ENCODE results near the gene DENND5B.
"Not testable (repeated sequence)": the region's sequence is repeated elsewhere in the genome, so short reads cannot be mapped to it uniquely, and the experiment has no call there.

The DENND5B gene

DNA sequence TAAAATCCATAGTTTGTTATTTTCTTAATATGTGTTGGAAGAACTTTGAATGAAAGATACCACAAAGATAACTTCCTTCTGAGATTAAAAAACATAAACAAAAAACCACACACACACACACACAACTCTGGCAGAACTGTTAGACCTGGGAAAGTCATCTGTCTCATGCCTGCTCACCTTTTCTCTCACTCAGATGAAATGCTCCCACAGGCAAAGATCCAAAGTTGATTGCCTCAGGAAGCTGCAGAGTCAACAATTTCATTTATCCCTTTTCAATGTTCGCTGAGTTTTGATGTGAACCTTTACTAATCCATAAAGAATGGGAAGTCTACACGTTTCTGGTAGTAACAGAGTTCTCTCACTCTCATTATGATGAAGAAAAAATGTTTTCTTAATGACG, 112.0 kb downstream of the DENND5B start:
- FAIRE-seq (no peak), DNase-seq (ENCODE audit: extremely low spot score, insufficient read length, low read depth) (no peak)

DNA sequence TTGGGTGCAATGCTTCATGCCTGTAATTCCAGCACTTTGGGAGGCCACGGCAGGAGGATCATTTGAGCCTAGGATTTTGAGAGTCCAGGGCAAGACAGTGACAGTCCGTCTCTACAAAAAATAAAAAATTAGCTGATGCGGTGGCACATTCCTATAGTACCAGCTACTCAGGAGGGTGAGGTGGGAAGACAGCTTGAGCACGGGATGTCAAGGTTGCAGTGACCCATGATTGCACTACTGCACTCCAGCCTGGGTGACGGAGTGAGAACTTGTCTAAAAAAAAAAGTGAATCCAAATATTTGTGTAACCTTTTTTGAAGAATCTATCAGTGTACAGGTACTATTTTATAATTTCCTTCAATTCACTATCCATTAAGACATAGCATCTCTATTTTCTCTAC, 112.5 kb downstream of the DENND5B start:
- no peak for FAIRE-seq
- DNase-seq (ENCODE audit: extremely low spot score, insufficient read length, low read depth): no peak

DNA sequence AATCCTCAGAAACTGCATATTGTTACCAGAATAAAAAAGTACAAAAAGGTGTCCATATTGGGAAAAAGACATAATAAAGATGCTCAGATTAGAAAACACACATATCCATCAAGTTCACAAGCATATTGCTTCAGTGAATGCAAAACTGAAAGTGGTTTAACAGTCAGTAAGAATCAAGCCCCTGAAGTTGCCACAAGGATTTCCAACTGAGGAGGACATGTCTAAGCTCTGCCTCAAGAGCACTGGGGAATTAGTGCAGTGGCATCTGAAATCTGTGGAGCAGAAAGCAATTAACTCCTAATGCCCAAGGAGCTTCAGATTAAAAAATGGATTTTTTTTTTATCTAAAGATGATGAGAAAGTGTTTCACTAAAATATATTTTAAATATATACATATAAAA, 113.2 kb downstream of the DENND5B start:
- peak; percentile 74 for FAIRE-seq
- DNase-seq (ENCODE audit: extremely low spot score, insufficient read length, low read depth): no peak

DNA sequence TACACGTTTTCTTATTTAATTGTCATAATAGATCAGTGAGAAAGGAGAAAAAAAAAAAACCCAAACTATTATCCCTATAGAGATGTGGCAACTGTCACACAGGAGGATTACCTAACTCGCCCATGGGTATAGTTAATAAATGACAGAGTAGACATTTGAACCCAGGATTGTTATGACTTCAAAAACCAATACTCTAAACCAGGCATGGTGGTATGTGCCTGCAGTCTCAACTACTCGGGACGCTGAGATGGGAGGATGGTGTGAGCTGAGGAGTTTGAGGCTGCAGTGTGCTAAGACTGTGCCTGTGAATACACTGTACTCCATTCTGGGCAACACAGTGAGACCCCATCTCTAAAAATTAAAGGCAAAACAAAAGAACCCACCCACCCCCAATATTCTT, 114.5 kb downstream of the DENND5B start:
- DNase-seq (ENCODE audit: extremely low spot score, insufficient read length, low read depth) (no peak), FAIRE-seq (peak; percentile 15)

DNA sequence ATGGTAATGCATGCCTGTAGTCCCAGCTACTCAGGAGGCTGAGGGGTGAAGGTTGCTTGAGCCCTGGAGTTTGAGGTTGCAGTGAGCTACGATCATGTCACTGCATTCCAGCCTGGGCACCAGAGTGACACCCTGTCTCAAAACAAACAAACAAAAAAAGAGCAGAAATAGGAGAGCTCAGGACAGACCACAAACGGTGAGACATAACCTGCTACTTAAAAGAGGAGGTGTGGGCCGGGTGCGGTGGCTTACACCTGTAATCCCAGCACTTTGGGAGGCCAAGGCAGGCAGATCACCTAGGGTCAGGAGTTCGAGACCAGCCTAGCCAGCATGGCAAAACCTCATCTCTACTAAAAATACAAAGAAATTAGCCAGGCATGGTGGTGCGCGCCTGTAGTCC, 115.3 kb downstream of the DENND5B start:
- not testable (repeated sequence) for FAIRE-seq; DNase-seq (ENCODE audit: extremely low spot score, insufficient read length, low read depth)

DNA sequence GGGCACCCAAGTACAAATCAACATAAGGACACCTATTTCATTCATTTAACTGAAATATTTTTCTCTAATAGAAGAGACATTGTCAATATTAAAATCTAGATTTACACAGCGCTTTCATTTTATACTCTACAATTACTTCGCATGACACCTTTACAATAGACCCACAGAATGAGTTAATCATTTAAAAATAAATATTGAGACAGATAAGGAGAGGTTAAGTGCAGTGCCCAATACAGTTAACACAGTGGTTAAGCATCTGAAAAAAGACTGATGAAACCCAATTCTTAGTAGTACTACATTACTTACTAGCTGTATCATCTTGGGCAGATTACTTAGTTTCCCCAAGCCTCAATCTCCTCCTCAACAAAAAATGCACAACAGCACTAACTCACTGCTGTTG, 116.2 kb downstream of the DENND5B start:
- DNase-seq (ENCODE audit: extremely low spot score, insufficient read length, low read depth): no peak
- no peak for FAIRE-seq

DNA sequence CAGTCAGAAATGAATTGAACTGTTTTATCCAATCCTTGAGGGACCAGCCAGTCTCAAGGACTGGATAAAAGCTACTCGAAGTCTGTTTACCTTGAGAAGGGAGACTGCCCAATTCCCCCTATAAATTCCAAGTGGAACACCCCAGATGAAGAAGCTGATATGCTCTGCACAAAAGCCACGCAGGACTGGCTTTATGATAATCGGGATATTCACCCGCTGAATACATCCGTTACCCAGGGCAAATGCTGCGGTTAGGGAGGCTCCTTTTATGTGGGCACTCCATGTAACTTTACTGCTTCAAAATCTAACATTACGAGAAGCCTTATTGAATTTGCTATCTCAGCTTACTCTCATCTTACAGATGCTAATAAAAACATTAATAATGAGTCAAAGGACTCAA, 119.1 kb downstream of the DENND5B start:
- FAIRE-seq (no peak), DNase-seq (ENCODE audit: extremely low spot score, insufficient read length, low read depth) (no peak)

DNA sequence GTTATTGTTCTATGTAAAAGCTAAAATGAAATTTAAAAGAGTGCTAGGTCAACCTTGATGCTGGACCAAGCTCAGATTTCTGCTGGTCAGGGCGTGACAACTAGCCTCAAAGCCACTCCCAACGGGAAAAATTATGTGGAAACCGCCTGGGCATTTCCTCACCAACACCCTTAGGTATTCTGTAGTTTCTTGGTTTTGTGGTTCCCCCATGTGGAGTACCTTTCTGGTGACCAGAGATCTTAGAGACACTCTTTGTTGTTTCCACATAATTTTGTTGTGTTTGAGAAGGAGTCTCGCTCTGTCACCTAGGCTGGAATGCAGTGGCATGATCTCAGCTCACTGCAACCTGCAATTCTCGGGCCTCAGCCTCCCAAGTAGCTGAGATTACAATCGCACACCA, 119.9 kb downstream of the DENND5B start:
- DNase-seq (ENCODE audit: extremely low spot score, insufficient read length, low read depth) (no peak), FAIRE-seq (no peak)

GRCh38 chr12:31470459-31470858, 120.5 kb downstream of the DENND5B start:
- FAIRE-seq (no peak), DNase-seq (ENCODE audit: extremely low spot score, insufficient read length, low read depth) (no peak)

DNA sequence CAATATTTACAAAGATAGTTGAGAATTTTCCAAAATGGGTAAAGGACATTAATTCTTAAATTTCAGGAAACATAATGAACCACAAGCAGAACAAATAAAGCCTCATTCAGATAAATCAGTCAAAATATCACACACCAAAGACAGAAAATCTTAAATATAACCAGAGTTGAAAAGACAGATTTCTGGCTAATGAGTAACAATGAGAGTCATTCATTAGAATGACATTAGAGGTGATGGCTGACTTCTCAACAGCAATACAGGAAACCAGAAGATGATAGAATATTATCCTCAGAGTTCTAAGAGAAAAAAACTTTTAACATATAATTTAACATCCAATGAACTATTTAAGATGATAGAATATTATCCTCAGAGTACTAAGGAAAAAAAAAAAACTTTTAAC, 124.2 kb downstream of the DENND5B start:
- FAIRE-seq: no peak
- DNase-seq (ENCODE audit: extremely low spot score, insufficient read length, low read depth): no peak

GRCh38 chr12:31465002-31465401, 125.9 kb downstream of the DENND5B start:
- FAIRE-seq (no peak), DNase-seq (ENCODE audit: extremely low spot score, insufficient read length, low read depth) (no peak)

DNA sequence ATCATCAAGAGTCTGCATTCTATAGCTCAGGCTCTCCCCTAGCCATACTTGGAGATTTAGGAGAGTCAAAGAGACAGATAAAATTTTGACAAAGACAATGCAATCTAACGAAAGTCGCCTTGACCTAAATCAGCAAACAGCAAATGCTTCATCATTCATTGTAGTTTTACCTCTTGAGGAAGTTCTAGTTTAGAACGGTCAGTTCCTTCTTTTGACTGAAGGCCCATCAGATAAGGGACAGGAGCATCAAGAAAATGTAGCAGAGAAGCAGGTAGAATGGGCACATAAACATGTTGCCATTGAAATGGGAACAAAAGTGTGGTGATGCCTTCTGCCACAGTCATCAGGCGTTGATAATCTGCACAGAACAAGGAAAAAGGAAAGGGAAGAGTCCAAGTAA, 130.9 kb downstream of the DENND5B start:
- no peak for DNase-seq (ENCODE audit: extremely low spot score, insufficient read length, low read depth)
- no peak for FAIRE-seq

DNA sequence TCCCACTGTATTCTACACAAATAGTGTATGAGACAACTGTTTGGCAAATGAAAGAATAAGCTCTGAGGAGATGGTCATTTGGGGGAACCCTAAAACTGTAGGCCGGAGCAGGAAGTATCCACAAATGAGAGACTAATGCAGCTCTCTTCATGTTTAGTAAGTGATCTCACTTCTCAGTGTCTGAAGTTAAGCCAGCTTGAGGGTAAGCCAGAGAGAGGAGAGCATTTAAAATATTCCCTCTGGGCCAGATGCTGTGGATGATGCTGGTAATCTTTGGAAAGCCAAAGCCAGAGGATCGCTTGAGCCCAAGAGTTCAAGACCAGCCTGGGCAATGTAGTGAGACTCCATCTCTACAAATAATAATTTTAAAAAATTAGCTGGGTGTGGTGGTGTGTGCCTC, 134.4 kb downstream of the DENND5B start:
- DNase-seq (ENCODE audit: extremely low spot score, insufficient read length, low read depth) (no peak), FAIRE-seq (no peak)

DNA sequence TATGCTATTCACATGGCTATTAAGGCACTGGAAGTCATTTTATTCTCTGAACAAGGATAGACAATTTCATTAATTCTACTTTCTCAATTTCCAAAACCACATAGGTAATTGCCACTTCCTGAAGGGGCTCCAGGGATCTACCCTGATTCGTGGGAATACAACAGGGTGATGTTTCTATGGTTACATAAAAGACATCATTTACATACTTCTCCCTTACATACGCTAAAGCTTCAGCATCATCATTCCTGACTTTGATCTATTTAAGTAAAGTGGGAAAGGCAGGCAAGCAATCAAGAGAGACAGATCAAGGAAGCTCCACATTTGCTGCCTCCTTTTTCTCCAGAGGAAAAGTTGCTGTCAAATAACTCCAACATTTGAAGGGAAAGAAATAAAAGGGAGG, 146.2 kb downstream of the DENND5B start:
- FAIRE-seq: no peak
- no peak for DNase-seq (ENCODE audit: extremely low spot score, insufficient read length, low read depth)

DNA sequence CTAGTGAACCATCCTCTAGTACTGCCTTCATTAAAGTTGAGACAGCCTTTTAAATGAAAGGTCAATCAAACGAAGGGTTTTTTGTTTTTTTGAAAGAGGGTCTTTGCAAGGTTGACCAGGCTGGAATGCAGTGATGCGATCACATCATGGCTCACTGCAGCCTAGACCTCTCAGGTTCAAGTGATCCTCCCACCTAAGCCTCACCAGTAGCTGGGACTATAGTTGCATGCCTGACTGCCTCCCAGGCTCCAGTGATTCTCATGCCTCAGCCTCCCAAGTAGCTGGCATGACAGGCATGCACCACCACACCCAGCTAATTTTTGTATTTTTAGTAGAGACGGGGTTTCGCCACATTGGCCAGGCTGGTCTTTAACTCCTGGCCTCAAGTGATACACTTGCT, 150.3 kb downstream of the DENND5B start:
- FAIRE-seq: no peak
- DNase-seq (ENCODE audit: extremely low spot score, insufficient read length, low read depth): no peak

DNA sequence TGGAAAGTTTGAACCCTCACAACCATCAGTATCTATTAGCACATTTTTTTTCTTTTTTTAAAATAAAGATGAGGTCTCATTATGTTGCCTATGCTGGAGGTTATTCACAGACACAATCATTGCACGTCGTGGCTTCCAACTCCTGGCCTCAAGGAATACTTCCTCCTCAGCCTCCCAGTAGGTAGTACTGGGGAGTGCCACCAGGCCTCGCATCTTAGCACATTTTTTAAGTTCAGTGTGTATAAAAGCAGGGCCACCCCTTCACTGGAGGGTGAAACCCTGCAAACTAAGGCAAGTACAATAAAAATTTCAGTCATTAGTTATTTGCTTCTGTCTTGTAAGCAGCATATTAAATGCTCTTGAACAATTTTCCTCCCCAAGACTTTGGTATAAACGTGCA, 150.8 kb downstream of the DENND5B start:
- FAIRE-seq: no peak
- DNase-seq (ENCODE audit: extremely low spot score, insufficient read length, low read depth): no peak

DNA sequence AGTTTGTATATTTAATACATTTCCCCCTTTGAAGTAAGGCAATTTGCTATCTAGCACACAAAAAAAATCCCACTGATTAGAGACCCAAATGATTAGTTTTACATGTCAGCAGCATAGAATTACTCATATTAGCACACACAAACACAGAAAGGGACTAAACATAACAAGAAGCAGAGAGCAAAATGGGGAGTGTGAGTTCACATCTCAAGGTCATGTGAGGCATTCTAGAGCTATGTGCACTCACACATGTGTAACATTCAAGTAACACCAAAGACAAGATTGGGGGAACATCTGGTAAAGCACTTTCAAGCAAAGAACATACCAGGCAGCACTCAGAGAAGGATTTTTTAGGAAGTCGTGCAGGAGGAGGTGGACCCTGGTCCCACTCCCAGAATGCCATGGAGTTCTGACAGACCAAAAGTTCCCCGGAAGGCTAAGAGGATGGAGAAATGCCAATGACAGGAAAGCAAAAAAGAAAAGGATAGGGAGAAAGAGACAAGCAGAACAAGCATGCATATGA, 159.2 kb downstream of the DENND5B start:
- FAIRE-seq: no peak
- DNase-seq (ENCODE audit: extremely low spot score, insufficient read length, low read depth): no peak

DNA sequence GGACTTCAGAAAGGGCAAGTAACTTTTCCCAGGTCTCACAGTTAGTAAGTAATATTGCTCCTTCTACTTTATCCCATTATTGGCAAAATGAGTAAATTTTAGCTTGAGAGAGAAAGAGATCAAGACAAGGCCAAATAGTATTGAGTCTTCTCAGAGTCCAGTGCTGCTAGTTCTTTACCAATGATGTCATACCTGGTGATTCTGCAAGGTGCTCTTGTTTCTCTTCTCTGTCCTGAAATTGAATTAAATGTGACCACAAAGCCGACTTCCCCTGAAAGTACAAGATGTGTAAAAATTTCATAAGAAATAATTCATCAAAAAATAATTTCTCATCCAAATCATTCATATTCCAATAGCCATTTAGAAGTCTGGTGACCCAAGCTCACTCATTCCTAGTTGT, 167.5 kb downstream of the DENND5B start:
- no peak for DNase-seq (ENCODE audit: extremely low spot score, insufficient read length, low read depth)
- FAIRE-seq: no peak

DNA sequence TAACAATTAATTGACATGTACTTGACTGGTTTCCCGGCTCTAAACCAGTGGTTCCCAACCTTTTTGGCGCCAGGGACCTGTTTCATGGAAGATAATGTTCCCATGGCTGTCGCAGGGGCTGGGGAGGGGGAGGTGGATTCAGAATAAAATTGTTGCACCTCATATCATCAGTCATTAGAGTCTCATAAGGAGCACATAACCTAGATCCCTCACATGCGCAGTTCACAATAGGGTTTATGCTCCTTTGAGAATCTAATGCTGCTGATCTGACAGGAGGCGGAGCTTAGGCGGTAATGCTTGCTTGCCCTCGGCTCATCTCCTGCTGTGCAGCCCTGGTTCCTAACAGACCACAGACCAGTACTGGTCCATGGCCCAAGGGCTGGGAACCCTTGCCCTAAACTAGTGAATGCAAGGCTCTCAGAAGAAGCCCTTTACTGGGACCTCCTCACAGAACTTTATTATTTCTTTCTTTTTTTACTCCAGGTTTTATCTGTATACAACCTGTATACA, 178.6 kb downstream of the DENND5B start:
- no peak for FAIRE-seq
- no peak for DNase-seq (ENCODE audit: extremely low spot score, insufficient read length, low read depth)

DNA sequence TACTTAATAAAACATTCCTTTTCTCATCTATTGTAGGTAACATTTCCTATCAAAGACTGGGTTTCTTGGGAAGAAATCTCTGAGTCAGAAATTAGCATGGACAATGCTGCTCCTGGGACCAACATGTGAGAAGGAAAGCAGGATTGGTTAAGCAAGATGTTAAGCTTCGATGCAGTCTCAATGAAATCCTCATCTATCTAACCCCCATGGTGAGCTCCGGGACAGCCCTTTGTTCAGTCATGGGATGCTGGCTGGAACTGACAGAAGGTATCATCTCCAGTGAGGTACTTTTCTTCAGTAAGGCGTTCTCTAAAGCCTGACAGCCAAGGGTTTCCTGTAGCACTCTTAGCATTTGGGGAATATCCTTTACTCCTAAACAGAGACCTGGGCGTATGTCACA, 182.2 kb downstream of the DENND5B start:
- no peak for FAIRE-seq

GRCh38 chr12:31407562-31407961, 183.4 kb downstream of the DENND5B start:
- DNase-seq (ENCODE audit: extremely low spot score, insufficient read length, low read depth) (no peak), FAIRE-seq (no peak)

More for the DNA sequence above, 182.2 kb downstream of the DENND5B start:
- no peak for DNase-seq (ENCODE audit: extremely low spot score, insufficient read length, low read depth)

DNA sequence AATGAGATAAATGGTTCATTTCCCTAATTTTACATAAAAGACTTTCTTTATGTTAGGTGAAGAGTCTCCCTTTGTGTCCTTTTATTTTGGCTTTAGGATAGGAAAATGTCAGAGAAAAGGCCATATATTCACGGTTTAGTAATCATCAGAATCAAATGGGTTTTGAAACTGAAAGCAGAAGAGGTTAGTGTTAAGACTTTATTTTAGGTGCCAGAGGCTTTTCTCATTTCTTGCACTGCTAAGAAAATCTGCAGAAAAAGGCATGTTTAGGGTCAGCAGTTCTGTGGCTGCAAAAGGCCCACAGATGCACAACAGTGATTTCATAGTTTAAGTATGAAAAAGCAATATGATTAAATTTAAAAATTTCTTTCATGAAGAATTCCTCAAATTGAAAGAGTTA, 184.6 kb downstream of the DENND5B start:
- DNase-seq (ENCODE audit: extremely low spot score, insufficient read length, low read depth) (peak; percentile 43), FAIRE-seq (peak; percentile 94)

- DNase-seq (ENCODE audit: extremely low spot score, insufficient read length, low read depth) (no peak), FAIRE-seq (no peak)
These were observed 185.9 kb downstream of the DENND5B start for GRCh38 chr12:31405021-31405420.
